GM18502 (cell line): ENCODE results near the gene CYB5R2.
A peak's percentile ranks its signal among the peaks of the same experiment; 100 is the strongest.

Source experiments
- ATAC-seq: cut with Tn5 transposase; IDR thresholded peaks from one replicate; pipeline ENCODE4 v1.9.1; 2021; ENCODE audit warnings: mild to moderate bottlenecking; ENCODE audit not compliant: unreplicated experiment, poor library complexity

Gene CYB5R2

GRCh38 chr11:7642747-7643146, 30.6 kb downstream of the CYB5R2 start:
- ATAC-seq = no peak

- ATAC-seq = no peak
These were observed 32.5 kb downstream of the CYB5R2 start for GRCh38 chr11:7640816-7641215.

GRCh38 chr11:7639643-7640025, 33.7 kb downstream of the CYB5R2 start:
- no peak for ATAC-seq

- peak; percentile 81 for ATAC-seq
These were observed 34.3 kb downstream of the CYB5R2 start for GRCh38 chr11:7638710-7639642.

GRCh38 chr11:7637447-7638157, 35.7 kb downstream of the CYB5R2 start:
- no peak for ATAC-seq

GRCh38 chr11:7636350-7636749, 37.0 kb downstream of the CYB5R2 start:
- ATAC-seq = no peak

GRCh38 chr11:7635708-7636107, 37.6 kb downstream of the CYB5R2 start:
- ATAC-seq = no peak

GRCh38 chr11:7635137-7635536, 38.2 kb downstream of the CYB5R2 start:
- ATAC-seq = no peak

GRCh38 chr11:7632211-7632610, 41.1 kb downstream of the CYB5R2 start:
- no peak for ATAC-seq

GRCh38 chr11:7630002-7630401, 43.3 kb downstream of the CYB5R2 start:
- no peak for ATAC-seq

GRCh38 chr11:7628660-7629059, 44.6 kb downstream of the CYB5R2 start:
- ATAC-seq = no peak

- ATAC-seq = no peak
These were observed 50.6 kb downstream of the CYB5R2 start for GRCh38 chr11:7622721-7623120.

- ATAC-seq = no peak
These were observed 51.7 kb downstream of the CYB5R2 start for GRCh38 chr11:7621554-7621953.

- no peak for ATAC-seq
These were observed 52.2 kb downstream of the CYB5R2 start for GRCh38 chr11:7621090-7621489.

GRCh38 chr11:7619322-7619721, 54.0 kb downstream of the CYB5R2 start:
- ATAC-seq = no peak

GRCh38 chr11:7617032-7617431, 56.3 kb downstream of the CYB5R2 start:
- no peak for ATAC-seq
